KMS-11 (cell line): ENCODE results near the gene KRABD2.
"Not testable (repeated sequence)": the region's sequence is repeated elsewhere in the genome, so short reads cannot be mapped to it uniquely, and the experiment has no call there.

Source experiments
- H2AFZ ChIP-seq: fragments of 200-600 bp; sonication (generic); 2 replicates; pipeline ENCODE4 v1.6.1; 2016; ENCODE audit warnings: antibody characterized with exemption, mixed run types, low read depth
- H3K27ac ChIP-seq: fragments of 200-600 bp; sonication (generic); 2 replicates; pipeline ENCODE4 v1.6.1; 2016; ENCODE audit warnings: mild to moderate bottlenecking, mixed run types
- H3K27me3 ChIP-seq: fragments of 200-600 bp; sonication (generic); 2 replicates; pipeline ENCODE4 v1.6.1; 2017; ENCODE audit warnings: mild to moderate bottlenecking, low read depth, mixed run types, moderate library complexity; ENCODE audit not compliant: insufficient read depth
- H3K36me3 ChIP-seq: fragments of 200-600 bp; sonication (generic); 2 replicates; pipeline ENCODE4 v1.6.1; 2017; ENCODE audit warnings: mild to moderate bottlenecking, mixed run types; ENCODE audit not compliant: insufficient read depth
- H3K4me1 ChIP-seq: fragments of 200-600 bp; sonication (generic); 2 replicates; pipeline ENCODE4 v1.6.1; 2016; ENCODE audit warnings: mild to moderate bottlenecking, low read depth, mixed run types; ENCODE audit not compliant: poor library complexity, severe bottlenecking
- H3K4me2 ChIP-seq: fragments of 200-600 bp; sonication (generic); 2 replicates; pipeline ENCODE4 v1.7.0; 2016; ENCODE audit warnings: mild to moderate bottlenecking, mixed run types
- H3K4me3 ChIP-seq: fragments of 200-600 bp; sonication (generic); IDR thresholded peaks from 2 replicates; pipeline ENCODE4 v1.6.1; 2017; ENCODE audit warnings: low read depth, low read length, mixed read lengths; ENCODE audit not compliant: insufficient read depth
- H3K79me2 ChIP-seq: fragments of 200-600 bp; sonication (generic); 2 replicates; pipeline ENCODE4 v1.6.1; 2016; ENCODE audit warnings: low read depth, mixed run types; ENCODE audit not compliant: insufficient read depth
- H3K9ac ChIP-seq: fragments of 200-600 bp; sonication (generic); 2 replicates; pipeline ENCODE4 v1.6.1; 2016; ENCODE audit warnings: mild to moderate bottlenecking, mixed run types
- H4K20me1 ChIP-seq: fragments of 200-600 bp; sonication (generic); 2 replicates; pipeline ENCODE4 v1.6.1; 2016; ENCODE audit warnings: mild to moderate bottlenecking, mixed run types; ENCODE audit not compliant: insufficient read depth
- CTCF ChIP-seq: fragments of 200-600 bp; sonication (generic); conservative IDR thresholded peaks from 2 replicates; pipeline ENCODE4 v1.6.1; 2017; ENCODE audit warnings: low read depth, mild to moderate bottlenecking, antibody characterized with exemption, low read length, moderate library complexity, mixed read lengths

Gene KRABD2

GRCh38 chr17:8398980-8399379 is 22.5 kb upstream of the KRABD2 start:
- Histone ChIP-seq H3K27ac (no peak overlapping the region), H3K4me3 (no peak overlapping the region), H3K9ac (no peak overlapping the region), H3K36me3 (no peaks in the 10 kb centered on the region), H3K4me2 (no peak overlapping the region), H3K4me1 (no peaks in the 10 kb centered on the region), H4K20me1 (no peaks in the 10 kb centered on the region), H3K27me3 (no peaks in the 10 kb centered on the region), H2AFZ (no peak overlapping the region), H3K79me2 (no peaks in the 10 kb centered on the region)
- TF ChIP-seq CTCF = no peak

- H3K9ac ChIP-seq = no peak within 1 kb of the TSS
- no peaks in the 10 kb centered on the region for H3K36me3 ChIP-seq
- no peaks in the 10 kb centered on the region for H3K79me2 ChIP-seq
- no peak within 1 kb of the TSS for H3K27ac ChIP-seq
- H4K20me1 ChIP-seq = no peaks in the 10 kb centered on the region
- H2AFZ ChIP-seq = no peak within 1 kb of the TSS
- H3K27me3 ChIP-seq = no peaks in the 10 kb centered on the region
- H3K4me3 ChIP-seq = no peak within 1 kb of the TSS
- H3K4me2 ChIP-seq = no peak within 1 kb of the TSS
- H3K4me1 ChIP-seq = no peaks in the 10 kb centered on the region
- TF ChIP-seq CTCF = no peak
These were observed 21.1 kb upstream of the KRABD2 start, which contains the start of gene RNF222 for GRCh38 chr17:8397636-8398035. Gene RNF222 (minus strand): TSS chr17:8397827. CDS start chr17:8393461, 4,366 bp downstream.

GRCh38 chr17:8394497-8394896 is 18.0 kb upstream of the KRABD2 start:
- H2AFZ ChIP-seq, H3K9ac ChIP-seq, H3K4me1 ChIP-seq, H3K79me2 ChIP-seq, H3K27ac ChIP-seq, H3K4me2 ChIP-seq, H4K20me1 ChIP-seq, H3K36me3 ChIP-seq, H3K4me3 ChIP-seq, H3K27me3 ChIP-seq: not testable (repeated sequence)

- no peaks in the 10 kb centered on the region for H3K79me2 ChIP-seq
- no peak overlapping the region for H3K4me2 ChIP-seq
- no peak overlapping the region for H3K27ac ChIP-seq
- H3K27me3 ChIP-seq = no peaks in the 10 kb centered on the region
- no peaks in the 10 kb centered on the region for H3K36me3 ChIP-seq
- H3K4me3 ChIP-seq = no peak overlapping the region
- H4K20me1 ChIP-seq = no peaks in the 10 kb centered on the region
- no peak for TF ChIP-seq CTCF
- H2AFZ ChIP-seq = no peak overlapping the region
- no peaks in the 10 kb centered on the region for H3K4me1 ChIP-seq
- no peak overlapping the region for H3K9ac ChIP-seq
These were observed 17.1 kb upstream of the KRABD2 start for GRCh38 chr17:8393470-8394231.
